Neuron (in vitro differentiated cells): ENCODE data around the gene ANK2.

ENCODE experiments used
- H2AFZ ChIP-seq: one replicate; pipeline ENCODE4 v1.6.1; 2013; ENCODE audit warnings: low read depth, mild to moderate bottlenecking, inconsistent platforms, low read length, moderate library complexity
- H3K27me3 ChIP-seq: one replicate; pipeline ENCODE4 v1.6.1; 2013; ENCODE audit warnings: low read length; ENCODE audit not compliant: insufficient read depth
- H3K36me3 ChIP-seq: one replicate; pipeline ENCODE4 v1.6.1; 2013; ENCODE audit warnings: low read length; ENCODE audit not compliant: insufficient read depth
- H3K4me1 ChIP-seq: one replicate; pipeline ENCODE4 v1.6.1; 2013; ENCODE audit warnings: low read length; ENCODE audit not compliant: insufficient read depth
- H3K4me3 ChIP-seq: 2 replicates; pipeline ENCODE4 v1.5.1; 2013; ENCODE audit warnings: mild to moderate bottlenecking, low read length, moderate library complexity
- H3K9me3 ChIP-seq: one replicate; pipeline ENCODE4 v1.6.1; 2013; ENCODE audit warnings: low read length

Gene ANK2

DNA sequence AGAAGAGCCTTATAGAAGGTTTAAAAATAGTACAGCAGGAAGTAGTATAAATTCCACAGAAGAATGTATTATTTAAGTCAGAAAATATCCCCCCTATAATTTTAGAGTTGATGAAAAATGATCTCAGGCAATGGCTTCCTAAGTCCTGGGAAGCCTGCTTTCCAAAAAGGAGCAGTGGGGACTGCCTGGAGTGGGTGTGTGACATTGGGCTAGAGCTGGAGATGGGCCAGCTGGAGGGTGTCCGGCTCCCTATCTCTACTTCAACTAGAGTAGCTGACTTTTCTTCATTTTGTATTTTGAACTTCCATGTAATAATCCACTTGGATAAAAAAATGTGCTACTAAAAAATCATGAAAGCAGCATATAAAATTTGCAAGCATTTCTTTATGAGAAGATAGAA is 253.9 kb downstream of the ANK2 start:
- Histone ChIP-seq H3K4me3 (no peak overlapping the region), H3K4me1 (no peaks in the 10 kb centered on the region), H3K9me3 (no peaks in the 10 kb centered on the region), H3K36me3 (peaks cover 7% of the 10 kb centered on the region), H2AFZ (no peak overlapping the region), H3K27me3 (no peaks in the 10 kb centered on the region)

DNA sequence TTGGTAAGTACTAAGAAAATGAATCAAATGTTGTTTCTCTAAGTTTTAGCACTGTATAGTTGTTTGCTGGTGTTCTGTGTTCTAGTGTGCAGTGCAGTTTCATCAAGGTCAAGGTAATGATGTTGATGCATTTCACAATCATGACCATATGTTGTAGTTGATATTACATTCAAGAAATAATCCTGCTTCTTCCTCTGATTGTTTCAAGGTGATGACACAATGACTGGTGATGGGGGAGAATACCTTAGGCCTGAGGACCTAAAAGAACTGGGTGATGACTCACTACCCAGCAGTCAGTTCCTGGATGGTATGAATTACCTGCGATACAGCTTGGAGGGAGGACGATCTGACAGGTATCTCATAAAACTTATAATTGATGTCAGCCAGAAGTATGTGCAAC is 261.6 kb downstream of the ANK2 start:
- Histone ChIP-seq H3K27me3 (no peaks in the 10 kb centered on the region), H3K4me1 (no peaks in the 10 kb centered on the region), H3K4me3 (no peak overlapping the region), H2AFZ (no peak overlapping the region), H3K36me3 (peaks cover 22% of the 10 kb centered on the region), H3K9me3 (no peaks in the 10 kb centered on the region)

DNA sequence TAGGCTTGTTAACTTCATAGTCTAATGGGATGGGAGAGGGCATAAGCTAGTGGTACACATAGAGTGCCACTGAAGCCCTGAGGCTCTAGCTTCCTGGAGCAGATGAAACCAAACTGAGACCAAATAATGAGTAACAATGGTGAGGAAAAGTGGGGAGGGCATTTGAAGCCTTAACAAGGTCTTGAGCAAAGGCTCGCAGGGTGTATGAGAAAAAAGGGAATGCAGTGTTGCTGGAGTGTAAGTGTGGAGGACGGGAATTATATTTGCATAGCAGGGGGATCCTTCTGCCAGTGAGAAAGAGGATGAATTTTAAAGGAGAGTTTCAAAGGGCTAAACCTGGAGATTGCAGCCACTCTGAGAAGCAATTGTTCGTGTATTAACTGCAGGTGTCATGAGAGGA is 263.1 kb downstream of the ANK2 start:
- H3K4me3 ChIP-seq: no peak overlapping the region
- peaks cover 25% of the 10 kb centered on the region for H3K36me3 ChIP-seq
- H3K9me3 ChIP-seq: no peaks in the 10 kb centered on the region
- no peak overlapping the region for H2AFZ ChIP-seq
- H3K4me1 ChIP-seq: no peaks in the 10 kb centered on the region
- no peaks in the 10 kb centered on the region for H3K27me3 ChIP-seq

DNA sequence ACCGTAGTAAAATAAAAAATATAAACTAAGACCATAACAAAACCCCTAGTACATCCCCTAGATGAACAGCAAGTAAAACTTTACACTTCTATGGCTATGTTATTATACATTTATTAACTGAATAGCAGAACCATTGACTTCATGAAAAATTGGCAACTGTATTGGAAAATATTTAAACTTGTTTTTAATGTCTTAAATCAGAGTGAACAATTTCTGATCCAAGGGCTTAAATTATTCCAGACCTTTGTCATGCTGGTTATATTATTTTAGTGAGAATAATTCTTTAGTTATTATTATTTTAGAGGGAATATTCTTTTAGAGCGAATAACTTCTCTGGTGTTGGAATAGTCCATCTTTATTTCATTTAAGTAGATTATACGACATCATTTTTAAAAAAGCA is 265.0 kb downstream of the ANK2 start:
- Histone ChIP-seq H3K9me3 (no peaks in the 10 kb centered on the region), H3K4me1 (no peaks in the 10 kb centered on the region), H2AFZ (no peak overlapping the region), H3K36me3 (peaks cover 36% of the 10 kb centered on the region), H3K4me3 (no peak overlapping the region), H3K27me3 (no peaks in the 10 kb centered on the region)

DNA sequence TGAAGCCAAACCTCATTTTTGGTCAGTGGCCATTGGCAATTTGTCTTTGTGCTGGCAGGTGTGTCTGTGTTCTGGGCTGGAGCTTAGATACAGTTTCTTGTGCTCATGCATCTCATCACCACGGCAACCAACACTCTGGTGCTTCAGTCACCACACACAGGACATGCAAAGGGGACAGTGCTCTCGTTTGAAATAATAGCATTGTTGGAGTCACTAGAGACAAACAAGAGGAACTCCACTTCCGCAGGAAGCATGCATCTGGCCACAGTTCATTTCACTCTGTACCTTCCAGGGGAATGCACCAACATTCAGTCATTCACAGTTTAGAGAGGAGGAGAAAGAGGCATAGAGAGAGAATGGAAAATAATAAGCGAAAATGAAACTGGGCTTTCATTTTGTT is 267.4 kb downstream of the ANK2 start:
- Histone ChIP-seq H3K9me3 (no peaks in the 10 kb centered on the region), H3K4me1 (no peaks in the 10 kb centered on the region), H3K4me3 (no peak overlapping the region), H3K27me3 (no peaks in the 10 kb centered on the region), H2AFZ (no peak overlapping the region), H3K36me3 (peaks cover 44% of the 10 kb centered on the region)

DNA sequence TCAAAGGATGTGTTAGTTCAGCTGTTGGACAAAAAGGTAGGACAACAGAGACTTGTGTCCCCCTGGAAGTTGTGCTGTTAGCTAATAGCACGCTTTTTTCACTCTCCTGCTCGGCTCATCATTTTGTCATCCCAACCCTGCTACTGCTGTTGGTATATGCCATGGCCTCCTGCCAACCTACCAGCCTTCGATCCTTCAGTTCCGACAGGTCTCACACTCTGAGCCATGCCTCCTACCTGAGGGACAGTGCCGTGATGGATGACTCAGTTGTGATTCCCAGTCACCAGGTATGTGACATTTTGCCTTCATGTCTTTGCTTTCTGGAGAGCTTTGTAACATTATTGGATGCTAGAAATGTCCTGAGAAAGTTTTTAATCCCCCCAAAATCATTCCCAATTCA is 268.1 kb downstream of the ANK2 start:
- no peaks in the 10 kb centered on the region for H3K4me1 ChIP-seq
- no peak overlapping the region for H3K4me3 ChIP-seq
- H3K36me3 ChIP-seq: peaks cover 40% of the 10 kb centered on the region
- no peaks in the 10 kb centered on the region for H3K9me3 ChIP-seq
- H2AFZ ChIP-seq: no peak overlapping the region
- H3K27me3 ChIP-seq: no peaks in the 10 kb centered on the region

DNA sequence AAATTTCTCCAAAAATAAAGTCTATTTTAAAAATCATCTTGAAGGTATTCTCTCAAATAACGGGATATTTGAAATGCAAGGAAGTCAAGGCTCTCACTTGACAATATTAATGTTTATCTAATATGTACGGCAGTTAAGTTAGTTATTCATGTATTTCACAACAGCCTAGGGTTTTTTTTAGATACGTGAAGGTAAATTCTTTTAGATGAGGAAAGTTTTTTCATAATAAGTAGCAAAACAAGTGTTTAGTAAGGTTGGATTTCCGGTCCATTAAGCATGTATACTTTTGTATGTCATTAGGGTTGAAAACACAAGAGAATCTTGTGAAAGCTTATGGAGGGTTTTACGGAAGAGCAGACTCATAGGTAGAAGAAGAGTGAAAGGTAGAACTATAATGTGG is 273.3 kb downstream of the ANK2 start:
- Histone ChIP-seq H3K36me3 (peaks cover 26% of the 10 kb centered on the region), H2AFZ (no peak overlapping the region), H3K4me1 (no peaks in the 10 kb centered on the region), H3K9me3 (no peaks in the 10 kb centered on the region), H3K27me3 (no peaks in the 10 kb centered on the region), H3K4me3 (no peak overlapping the region)

DNA sequence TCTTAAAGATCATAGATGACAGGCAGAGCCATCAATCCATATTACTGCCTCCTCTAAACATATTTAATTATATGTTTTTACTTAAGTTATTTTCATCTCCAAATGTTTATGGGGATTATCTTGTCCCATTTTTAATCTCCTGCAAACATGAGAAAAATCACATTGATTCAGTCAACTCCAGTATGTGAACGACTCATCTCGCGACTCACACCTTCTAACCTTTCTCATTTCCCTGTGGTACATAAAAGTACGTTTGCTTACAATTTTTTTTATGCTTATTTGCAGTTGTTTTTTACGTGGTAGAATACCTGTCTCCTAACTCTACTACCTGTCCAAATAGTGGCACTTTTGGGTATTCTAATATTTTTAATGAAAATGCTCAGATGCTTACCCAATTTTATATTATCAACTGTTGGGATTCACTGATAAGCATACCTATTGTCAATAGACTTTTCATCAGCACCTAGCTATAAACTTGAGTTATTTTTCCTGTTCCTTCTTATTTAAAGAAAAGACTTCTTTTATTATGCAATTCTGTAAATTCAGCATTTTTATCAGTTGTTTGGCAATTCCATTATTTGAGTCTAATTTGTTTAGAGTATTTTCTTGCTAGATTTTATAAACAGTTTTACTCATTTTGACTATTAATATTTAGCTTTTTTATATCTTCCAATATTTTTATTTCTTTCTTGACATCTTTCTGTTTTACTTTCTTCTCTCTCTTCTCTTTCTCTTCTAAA is 276.6 kb downstream of the ANK2 start:
- Histone ChIP-seq H2AFZ (no peak overlapping the region), H3K4me3 (no peak overlapping the region), H3K9me3 (no peaks in the 10 kb centered on the region), H3K4me1 (no peaks in the 10 kb centered on the region), H3K36me3 (peaks cover 16% of the 10 kb centered on the region), H3K27me3 (no peaks in the 10 kb centered on the region)

DNA sequence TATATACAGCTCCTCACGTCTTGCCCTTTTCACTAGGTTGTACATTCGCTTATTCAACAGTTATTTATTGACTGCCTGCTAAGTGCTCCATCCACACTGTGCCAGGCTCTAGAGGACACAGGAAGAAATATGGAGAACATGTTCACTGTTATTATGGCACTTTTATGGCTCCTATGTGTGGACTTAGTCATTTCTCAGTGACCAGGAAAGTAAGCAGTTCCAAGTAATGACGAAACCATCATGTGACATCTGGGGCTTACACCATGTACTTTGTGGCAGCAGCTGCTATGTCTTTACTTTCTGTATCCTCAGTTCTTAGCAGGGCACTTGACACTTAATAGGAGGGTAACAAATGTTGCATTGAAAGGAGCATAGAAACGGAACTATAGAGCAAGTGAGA is 278.0 kb downstream of the ANK2 start:
- Histone ChIP-seq H2AFZ (no peak overlapping the region), H3K27me3 (no peaks in the 10 kb centered on the region), H3K36me3 (peaks cover 24% of the 10 kb centered on the region)

DNA sequence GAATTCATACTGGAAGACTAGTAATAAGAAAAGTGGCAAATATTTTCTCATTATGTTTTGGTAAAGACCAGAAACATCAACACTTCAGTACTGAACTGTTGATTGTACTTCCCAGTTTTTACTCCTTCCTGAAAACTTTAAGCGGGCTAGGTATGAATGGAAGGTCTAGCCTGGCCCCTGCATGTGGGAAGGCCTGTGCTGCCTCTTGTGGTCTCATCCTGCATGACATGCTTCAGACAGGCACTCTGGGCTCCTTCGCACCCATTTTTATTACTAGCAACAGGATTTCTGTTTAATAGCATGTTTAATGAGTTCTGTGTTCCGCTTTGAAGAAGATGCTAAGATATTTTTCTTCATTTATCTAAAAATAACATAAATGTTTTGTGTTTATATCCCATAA is 279.1 kb downstream of the ANK2 start:
- Histone ChIP-seq H3K27me3 (no peaks in the 10 kb centered on the region), H2AFZ (no peak overlapping the region)

More for the DNA sequence above, 278.0 kb downstream of the ANK2 start:
- H3K4me3 ChIP-seq: no peak overlapping the region
- H3K9me3 ChIP-seq: no peaks in the 10 kb centered on the region
- no peaks in the 10 kb centered on the region for H3K4me1 ChIP-seq

DNA sequence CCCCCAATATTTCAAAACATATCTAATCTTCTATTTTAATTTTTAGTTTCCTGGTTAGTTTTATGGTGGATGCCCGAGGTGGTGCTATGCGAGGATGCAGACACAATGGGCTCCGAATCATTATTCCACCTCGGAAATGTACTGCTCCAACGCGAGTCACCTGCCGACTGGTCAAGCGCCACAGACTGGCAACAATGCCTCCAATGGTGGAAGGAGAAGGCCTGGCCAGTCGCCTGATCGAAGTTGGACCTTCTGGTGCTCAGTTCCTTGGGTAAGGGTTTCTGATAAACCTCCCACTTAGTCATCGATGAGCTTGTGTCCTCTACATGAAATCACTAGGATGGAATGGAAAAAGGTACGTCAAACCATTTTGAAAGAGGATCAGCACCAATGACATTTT is 280.7 kb downstream of the ANK2 start:
- Histone ChIP-seq H3K27me3 (no peaks in the 10 kb centered on the region), H3K4me3 (no peak overlapping the region), H3K4me1 (no peaks in the 10 kb centered on the region), H3K9me3 (no peaks in the 10 kb centered on the region), H2AFZ (no peak overlapping the region), H3K36me3 (peaks cover 33% of the 10 kb centered on the region)

More for the DNA sequence above, 279.1 kb downstream of the ANK2 start:
- Histone ChIP-seq H3K9me3 (no peaks in the 10 kb centered on the region), H3K4me3 (no peak overlapping the region), H3K4me1 (no peaks in the 10 kb centered on the region), H3K36me3 (peaks cover 33% of the 10 kb centered on the region)

DNA sequence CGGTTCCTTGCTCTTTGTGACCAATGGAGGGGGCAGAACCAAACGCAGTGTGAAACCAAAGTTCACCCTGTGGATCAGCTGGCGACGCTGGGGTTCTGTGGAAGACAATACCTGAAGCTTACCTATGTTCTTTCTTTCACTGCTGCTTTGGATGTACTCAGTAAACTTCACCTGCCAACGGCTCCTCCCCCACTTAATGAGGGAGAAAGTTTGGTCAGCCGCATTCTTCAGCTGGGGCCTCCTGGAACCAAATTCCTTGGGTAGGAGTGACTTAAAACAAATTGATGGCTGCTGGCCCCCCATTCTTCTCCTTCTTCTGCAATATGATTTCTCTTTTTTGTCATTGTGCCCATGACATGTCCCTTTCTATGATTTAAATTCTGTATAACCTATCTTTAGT is 282.4 kb downstream of the ANK2 start:
- H3K27me3 ChIP-seq: no peaks in the 10 kb centered on the region
- H3K9me3 ChIP-seq: no peaks in the 10 kb centered on the region
- H3K4me1 ChIP-seq: no peaks in the 10 kb centered on the region
- H3K36me3 ChIP-seq: peaks cover 48% of the 10 kb centered on the region
- H2AFZ ChIP-seq: no peak overlapping the region
- no peak overlapping the region for H3K4me3 ChIP-seq

DNA sequence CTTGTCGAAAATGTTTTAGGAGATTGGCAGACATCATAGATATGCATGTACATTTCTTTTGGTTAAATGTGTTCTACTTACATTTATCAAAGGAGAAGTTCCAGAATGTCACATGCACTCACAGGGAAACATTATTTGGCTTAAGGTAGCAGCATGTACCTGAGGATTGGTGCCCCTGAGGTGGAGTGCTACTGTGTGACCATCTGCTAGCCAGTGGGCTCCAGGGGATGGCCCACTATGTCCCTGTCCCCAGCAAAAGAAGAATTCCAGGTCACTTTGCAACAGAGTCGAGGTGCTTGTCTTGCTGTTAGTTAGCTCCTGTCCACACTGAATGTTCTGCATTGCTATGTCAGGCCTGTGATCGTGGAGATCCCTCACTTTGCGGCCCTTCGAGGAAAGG is 283.2 kb downstream of the ANK2 start:
- Histone ChIP-seq H2AFZ (no peak overlapping the region), H3K36me3 (peaks cover 51% of the 10 kb centered on the region), H3K27me3 (no peaks in the 10 kb centered on the region), H3K9me3 (no peaks in the 10 kb centered on the region), H3K4me1 (no peaks in the 10 kb centered on the region), H3K4me3 (no peak overlapping the region)

DNA sequence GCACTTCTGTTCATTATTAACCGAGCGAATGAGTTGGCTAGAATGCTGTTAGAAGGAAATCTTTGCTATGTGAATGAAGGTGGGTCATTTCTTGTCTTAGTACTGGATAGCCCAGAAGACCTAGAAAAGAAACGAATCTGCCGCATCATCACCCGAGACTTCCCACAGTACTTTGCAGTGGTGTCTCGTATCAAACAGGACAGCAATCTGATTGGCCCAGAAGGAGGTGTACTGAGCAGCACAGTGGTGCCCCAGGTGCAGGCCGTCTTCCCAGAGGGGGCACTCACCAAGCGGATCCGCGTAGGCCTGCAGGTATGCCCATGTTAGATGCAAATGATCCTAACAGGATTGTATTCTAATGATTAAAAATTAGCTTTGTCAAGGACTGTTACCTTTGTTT is 286.3 kb downstream of the ANK2 start:
- Histone ChIP-seq H3K27me3 (no peaks in the 10 kb centered on the region), H3K9me3 (no peaks in the 10 kb centered on the region), H3K4me3 (no peak overlapping the region), H2AFZ (no peak overlapping the region), H3K4me1 (no peaks in the 10 kb centered on the region), H3K36me3 (peaks cover 56% of the 10 kb centered on the region)
